COLO668 (cell line): ENCODE measurements around the gene WWTR1.

ENCODE experiments used
- DNase-seq: peaks from one replicate; lab custom pipeline; 2025; ENCODE audit not compliant: unreplicated experiment; lab: John Stamatoyannopoulos, UW

Gene WWTR1

DNA sequence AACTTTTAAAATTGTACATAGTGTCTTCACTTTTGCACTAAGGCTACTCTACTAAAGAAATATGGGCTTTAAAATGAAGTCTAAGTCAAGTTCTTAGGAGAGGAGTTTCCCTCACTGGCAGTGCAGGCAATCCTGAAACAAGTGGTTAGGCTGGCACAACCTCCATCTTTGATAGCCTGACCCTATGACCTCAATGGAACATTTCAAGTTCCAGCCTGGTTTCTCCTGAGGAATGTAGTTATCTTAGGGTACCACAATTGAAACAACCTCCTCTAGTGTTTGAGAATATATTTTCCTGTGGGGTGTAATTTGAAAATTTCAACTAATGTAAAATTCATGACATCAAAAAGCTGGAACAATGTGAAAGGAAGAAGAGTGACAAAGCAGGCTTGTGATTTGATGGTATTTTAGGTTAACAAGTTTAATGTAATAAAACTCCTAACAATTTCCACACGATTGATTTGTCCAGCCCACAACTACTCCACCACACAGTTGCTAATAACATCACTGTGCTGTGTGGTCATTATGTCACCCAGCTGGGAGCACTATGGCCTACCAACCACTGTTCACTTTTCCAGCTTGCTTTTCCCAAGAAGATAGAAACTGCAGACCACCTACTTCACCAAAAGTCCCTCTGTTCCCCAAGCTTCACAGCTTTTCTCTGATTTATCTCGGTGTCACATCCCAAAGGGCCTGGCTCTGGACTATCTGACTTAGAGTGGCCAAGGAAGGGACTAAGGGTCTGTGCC is 1.8 kb downstream of the WWTR1 start:
- DNase-seq: no peak

DNA sequence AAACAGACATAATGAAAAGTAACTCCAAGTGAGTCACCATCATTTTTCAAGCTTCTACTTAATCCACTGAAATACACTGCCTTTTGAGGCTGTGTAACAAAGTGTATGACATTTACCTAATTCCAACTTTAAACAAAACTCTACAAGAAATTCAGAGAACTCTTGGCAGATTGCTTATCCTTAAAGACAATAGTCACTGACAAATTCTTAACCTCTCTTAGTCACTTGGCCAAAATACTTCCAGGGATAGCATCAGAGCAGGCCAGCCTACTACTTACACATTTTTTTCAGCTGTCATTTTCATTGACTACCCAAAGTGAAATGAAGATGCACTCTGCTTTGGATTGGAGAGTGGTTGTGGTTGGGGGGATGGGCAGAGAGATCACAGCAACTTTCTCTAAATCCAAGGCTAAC is 3.6 kb downstream of the WWTR1 start:
- DNase-seq: no peak

DNA sequence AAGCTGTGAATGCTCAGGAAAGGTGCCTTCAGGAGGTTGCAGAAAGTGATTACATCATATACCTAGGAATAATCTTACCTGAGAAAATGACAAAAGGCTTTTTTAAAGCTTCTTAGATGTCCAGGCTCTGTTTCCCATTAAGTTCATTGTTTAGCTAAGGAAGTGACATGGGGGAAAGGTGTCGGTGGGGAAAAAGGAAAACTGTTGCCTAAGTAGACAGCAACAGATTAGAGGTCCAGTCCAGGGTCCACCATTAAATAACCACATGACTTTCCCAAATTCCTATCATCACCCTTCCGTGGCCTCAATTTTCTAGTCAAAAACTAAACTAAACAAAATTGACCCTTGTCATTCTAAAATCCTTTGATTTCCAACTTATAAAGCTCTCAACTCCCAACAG is 4.3 kb downstream of the WWTR1 start:
- DNase-seq: no peak

DNA sequence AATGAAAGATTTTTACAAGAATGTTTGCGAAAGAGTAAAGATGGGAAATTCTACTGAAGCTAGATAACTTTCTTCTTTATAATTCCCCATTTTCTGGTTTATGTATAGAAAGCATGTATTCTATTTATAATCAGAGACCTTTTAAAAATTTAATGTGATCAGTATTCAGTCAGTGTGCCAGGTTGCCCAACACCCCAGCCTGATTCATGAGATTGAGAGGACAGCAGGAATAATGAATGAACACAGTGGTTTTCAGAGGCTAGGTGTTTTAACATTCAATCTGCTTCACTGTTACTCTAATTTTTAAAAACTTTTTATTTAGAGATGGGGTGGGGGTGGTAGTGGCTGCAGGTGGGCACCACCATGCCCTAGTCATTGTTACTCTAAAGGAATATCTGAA is 4.7 kb downstream of the WWTR1 start:
- DNase-seq: no peak

DNA sequence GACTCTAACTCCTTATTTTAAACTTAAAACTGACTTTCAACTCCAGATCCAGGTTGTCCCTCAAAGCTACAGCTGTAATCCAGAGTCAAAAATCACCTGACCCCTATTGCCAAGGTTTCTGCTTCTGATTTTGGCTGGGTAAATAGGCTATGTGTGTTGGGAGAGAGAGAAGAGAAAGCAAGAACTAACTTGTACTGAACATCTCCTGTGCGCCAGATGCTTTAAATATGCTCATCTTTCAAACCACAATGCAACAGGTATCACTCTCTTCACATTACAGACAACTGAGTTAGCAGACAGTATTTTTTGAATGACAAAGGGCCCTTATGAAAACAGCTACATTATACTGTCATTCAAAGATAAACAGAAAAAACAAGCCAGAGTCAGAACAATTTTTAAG is 7.0 kb downstream of the WWTR1 start:
- DNase-seq: no peak

DNA sequence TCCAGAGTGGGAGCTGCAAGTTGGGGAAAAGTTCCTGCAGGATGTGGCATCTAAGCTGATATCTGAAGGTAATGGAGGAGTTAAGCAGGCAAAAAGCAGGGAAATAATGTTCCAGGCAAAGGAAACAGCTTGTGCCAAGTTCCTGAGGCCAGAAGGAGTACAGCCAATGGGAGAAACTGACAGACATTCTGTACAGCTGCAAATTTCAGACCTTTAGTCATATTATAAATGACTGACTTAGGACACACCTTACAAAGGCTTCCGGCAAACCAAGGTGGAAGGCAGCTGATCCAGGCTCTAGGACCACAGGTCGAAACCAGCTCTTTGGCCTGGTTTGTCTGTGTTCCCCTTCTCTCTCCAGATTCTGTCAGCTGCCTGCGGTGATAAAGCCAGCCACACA is 9.3 kb downstream of the WWTR1 start:
- DNase-seq: no peak

DNA sequence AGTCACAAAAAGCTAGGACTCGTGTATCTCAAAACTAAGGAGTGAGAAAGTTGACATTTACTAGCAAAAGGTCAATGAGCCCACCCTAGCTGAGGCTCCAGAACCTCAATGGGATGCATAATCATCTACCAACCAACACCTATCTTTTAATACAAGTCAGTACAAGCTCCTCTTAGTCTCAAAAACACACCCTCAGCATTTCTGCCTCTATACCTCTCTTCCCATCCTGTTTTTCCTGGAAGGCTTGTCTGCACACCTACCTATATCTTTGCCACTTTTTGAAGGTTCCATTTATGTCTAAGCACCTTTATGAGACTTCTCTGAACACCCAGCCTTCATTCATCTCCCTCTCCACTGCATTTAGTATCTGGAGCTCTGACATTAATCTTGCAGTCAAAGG is 10.0 kb downstream of the WWTR1 start:
- DNase-seq: no peak

DNA sequence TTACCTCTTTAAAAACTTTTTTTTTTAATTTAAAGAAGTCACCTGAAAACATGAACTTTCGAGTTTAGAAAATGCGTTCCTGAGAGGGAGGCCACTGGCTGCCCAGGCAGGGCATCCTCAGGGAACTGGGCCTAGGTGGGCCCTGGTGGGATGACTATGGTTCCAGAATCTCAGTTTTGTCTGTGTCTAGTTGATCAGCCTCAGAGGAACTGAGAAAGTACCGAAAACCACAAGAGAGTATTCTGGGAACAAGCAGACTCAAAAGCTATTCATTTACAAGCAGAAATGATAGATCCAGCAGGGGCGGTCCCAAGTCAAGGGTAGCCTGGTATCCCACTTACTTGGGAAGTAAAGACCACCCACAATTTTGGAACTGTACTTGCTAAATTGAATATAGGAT is 10.5 kb downstream of the WWTR1 start:
- DNase-seq: no peak

DNA sequence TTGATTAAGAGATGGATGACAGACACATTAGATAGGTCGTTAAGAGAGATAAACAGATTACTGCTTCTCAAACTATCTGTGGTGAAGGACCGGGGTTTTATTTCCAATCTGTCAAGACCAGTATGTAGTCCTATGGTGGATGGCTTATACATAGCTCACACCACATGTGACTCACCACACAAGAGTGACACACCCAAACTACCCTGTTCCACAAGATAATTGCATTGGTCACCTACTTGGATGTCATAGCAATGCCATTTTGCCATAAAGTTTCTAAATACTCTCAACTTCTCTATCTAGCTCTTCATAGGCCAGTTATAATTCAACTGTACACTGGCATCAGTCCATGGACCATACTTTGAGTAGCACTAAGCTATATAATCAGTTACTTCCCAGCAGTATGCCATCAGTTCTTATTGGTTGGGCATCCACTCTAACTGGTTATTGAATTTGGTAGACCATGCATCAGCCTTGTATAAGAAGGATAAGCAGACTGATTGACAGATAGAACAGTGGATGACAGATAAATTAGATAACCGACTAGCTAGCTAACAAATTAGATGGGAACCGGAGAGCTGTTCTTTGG is 11.6 kb downstream of the WWTR1 start:
- DNase-seq: no peak

DNA sequence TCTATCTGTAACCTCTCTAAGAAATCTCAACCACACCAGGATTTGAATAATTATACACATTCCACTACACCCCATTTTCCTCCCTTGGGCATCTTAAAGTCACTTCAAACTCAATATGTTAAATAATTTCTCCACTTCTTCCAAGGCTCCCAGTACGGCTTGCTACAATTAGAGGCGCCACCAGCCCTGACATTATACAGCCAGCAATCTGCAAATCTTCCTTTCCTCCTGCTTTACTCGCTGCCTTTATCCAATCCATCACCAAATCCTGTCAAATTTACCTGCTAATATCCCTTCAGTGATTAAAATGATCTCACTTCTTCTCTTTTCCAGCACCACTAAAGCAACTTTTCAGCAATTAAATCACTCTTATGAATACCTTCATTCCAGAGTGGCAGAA is 13.9 kb downstream of the WWTR1 start:
- DNase-seq: no peak

DNA sequence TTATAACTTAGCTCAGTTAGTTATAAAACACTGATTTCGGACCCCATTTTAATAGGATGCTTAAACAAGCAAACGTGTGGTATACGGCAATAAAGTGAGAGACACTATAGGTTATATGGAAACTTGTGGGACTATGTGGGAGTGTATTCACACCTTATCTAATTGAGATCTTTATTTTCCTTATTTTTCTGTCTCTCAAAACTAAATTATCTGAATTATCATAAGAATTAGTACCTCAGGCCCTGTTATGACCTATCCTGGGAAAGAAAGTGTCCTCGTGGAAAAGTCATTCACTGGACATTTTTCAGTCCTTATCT is 14.4 kb downstream of the WWTR1 start:
- no peak for DNase-seq

DNA sequence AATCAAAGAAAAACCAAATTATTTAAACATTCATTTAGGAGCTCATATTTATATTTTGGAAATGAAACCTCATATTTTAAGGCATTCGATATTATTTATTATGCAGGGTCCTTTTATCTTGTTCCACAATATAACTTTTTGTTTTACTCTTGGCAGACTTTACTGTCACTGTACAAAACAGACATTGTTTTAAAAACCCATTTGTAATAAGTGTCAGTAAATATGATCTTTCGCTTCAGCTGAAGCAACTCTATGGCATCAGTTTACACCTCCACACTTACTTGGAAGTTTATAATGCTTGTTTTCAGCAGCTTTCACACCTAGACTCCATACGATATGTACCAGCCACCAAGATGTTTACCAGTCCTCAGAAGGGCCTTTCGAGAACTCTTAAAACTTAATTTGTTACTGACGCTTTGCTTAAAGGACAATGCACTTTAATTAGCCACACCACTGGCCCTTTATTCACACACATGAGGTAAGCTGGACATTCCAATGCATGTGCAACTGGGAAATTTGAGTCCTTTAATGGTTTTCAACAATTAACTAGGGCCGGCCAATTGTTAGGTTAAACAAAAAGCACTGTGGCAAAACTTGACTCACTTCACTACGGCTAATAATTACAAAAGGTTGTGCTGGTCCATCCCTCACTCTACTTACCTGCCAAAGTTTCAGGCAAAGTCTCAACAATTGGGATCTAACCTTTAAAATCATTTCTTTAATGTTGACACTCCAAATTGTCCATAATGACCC is 16.7 kb downstream of the WWTR1 start:
- DNase-seq: no peak

DNA sequence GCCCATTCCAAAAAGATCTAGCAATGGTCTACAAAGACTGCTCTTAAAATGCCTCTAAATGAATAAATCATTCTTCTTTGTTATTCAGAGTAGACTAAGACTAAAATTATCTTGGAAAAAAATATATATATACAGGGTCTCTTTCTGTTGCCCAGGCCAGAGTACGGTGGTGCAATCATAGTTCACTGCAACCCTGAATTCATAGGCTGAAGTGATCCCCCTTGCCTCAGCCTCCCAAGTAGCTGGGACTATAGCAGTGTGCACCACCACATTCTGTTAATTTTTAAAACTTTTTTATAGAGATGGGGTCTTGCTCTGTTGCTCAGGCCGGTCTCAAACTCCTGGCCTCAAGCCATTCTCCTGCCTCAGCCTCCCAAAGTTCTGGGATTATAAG is 18.7 kb downstream of the WWTR1 start:
- DNase-seq: no peak

DNA sequence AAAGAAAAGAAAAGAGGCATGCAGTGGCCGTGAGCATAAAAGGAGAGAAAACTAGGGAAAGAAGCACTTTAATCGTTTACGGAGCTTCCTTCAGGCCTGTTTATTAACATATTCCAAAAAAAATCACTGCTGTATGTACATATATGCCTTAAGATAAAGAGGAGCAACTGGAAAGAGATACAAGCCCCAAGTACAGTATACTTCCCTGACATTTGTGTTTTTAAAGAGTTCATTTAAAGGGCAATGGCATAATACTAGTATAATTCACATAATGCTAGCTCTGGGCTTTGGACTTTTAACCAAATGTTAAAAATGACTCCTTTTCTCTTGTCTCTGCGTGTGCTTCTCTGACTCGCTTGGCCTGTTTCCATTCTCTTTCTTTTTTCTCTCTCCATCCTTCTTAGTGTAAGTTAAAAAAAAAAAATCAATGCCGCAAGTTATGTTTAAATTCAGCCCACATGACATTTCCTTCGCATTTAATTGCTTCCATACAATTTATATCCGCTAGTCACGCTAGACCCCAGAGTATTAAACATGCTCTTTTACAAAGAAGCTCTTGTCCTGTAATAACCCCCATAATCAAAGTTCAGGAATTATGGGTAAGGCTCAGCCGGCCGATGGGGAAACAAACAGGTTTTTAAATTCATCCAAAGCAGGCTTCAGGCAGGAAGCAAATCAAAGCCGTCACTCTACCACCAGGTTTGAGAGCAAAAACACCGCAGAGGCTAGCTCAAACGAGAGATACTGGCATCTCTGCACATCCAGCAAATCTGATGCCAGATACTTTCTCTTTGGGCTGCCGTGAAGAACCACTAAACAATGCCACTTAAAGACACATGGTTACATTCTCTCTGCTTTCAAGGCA is 19.4 kb downstream of the WWTR1 start:
- no peak for DNase-seq

DNA sequence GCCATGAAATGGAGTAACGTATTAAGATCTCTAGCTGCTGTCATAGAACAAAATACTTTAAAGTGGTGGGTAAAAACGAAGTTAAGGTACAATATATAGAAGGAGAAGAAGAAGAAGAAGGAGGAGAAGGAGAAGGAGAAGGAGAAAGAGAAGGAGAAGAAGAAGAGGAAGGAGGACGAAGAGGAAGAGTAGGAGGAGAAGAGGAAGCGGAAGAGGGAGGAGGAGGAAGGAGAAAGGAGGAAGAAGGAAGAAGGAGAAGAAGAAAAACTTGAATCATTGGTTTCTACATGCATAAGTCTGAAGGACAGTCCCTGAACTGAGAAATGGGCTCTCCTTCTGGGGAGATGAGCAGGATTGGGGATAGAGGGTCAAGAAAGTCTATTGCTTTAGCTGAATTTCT is 22.4 kb downstream of the WWTR1 start:
- no peak for DNase-seq

DNA sequence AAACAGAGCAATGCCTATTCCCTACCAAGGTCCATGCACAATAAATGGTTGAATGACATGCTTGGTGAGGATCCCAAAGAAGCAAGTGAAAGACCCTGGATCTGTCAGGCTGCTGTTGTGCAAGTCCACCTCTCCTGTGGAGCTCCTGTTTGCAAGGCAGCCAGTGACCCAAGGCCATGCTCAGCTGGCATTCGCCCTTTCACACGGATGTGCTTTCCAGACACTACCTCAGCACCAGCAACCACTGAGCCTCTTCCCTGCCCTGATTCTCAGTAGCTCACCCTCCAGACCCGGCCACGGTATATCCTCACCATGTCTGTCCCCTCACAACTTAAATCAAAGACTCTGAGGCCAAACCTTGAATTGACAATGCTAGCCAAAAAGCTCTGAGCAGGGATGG is 23.3 kb downstream of the WWTR1 start:
- no peak for DNase-seq

DNA sequence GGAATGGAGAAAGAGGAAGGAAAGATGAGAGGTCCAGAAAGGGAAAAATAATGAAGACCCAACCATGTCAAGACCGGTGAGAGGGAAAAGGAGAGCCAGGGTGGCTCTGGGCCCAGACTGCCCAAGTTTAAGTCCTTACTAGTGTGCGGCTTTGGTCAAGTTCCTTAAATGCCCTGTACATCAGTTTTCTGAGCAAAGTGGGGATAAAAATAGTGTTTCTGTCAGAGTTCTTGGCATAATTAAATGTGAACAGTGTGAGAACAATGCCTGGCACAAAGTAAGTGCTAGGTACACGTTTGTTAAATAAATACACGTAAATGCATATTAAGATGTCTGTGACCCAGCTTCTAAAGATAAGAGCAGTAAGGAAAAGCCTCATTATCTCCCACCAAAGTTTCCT is 23.8 kb downstream of the WWTR1 start:
- no peak for DNase-seq

DNA sequence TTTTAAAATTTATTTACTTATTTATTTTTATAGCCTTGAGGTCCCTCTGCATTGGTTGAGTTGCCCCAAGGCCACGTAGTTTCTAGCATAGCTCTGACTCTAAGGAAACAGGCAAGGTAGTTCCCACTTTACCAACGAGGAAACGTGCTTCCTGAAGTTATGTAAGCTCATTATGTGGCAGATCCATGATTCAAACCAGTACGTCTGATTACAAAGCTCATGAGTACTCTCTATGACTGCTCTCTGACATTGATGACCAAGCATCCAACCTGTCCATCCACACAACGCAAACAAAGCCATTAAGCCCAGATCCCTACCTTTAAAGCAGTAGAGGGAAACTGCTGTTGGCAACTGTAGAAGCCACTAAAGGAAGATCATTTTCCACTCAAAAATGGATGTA is 25.6 kb downstream of the WWTR1 start:
- DNase-seq: no peak

DNA sequence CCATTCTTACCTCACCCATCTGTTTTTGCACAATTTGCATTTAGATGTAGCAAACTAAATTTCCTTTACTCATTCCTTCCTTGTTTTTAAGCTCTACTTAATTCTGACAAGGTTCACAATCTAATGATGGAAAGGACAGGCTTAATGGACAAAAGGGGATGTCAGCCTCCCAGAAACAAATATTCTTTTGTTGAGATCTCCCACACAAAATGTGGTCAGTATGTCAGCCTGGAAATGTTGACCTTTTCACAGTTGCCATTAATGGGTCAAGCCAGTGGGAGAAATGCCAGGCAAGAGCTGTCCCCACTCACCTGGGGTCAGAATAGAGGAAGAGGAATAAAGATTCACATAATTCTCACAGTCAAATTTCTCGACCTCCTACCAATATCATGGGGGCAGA is 27.0 kb downstream of the WWTR1 start:
- DNase-seq: no peak

DNA sequence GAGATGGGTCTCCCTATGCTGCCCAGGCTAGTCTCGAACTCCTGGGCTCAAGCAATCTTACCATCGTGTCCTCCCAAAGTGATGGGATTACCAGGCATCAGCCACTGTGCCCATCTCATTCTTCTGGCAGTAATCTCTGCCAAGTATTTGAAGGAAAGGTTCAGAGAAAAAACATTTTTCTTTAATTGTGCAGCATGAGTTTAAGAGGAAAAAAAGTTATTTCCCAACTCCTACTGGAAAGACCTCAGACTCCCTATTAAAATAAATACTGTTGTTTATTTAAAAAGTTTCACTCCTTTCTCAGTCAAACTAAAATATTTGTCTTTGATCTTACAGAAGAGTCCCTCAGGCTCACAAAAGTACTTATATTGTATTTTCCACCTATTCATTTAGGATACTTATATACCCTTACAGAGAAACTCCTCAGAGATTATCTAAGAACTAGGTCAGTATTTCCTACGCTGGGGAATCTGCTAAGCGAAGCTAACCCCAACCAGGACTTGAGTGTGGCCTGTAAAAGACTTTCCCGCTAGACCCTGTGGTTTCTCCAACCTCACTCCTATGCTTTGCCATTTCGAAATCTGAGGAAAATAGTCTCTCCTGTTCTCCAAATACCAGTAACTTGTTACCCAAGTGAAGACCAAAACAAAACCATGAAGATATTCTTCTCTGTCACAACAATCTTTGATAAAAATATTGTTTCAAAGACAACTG is 28.7 kb downstream of the WWTR1 start:
- DNase-seq: no peak

DNA sequence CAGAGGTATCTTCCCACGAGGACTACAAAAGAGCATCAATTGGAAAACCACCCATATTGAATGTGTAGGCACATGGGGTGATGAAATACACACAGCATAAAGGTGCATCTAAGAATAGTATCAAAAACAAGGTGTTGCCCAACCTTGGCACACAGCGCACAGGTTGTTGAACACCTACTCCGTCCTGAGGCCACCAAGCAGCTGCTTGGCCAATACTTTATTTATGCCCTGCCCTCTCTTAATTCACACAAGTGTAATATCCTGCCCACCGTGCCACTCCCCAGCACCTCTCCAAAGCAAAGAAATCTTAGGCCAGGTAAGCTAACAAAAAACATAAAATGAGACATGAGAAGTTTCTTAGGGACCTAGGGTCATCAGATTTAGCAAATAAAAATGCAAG is 31.2 kb downstream of the WWTR1 start:
- DNase-seq: no peak
